ENCODE measurements around the gene PRPF31. TPM values are rescaled to one million over a fixed set of nuclear protein-coding genes. Genes with fewer than 3 reads are reported as not detected.

PRPF31 gene
- total RNA-seq, 1 experiment from 2014 or later, result 109 TPM

DNA sequence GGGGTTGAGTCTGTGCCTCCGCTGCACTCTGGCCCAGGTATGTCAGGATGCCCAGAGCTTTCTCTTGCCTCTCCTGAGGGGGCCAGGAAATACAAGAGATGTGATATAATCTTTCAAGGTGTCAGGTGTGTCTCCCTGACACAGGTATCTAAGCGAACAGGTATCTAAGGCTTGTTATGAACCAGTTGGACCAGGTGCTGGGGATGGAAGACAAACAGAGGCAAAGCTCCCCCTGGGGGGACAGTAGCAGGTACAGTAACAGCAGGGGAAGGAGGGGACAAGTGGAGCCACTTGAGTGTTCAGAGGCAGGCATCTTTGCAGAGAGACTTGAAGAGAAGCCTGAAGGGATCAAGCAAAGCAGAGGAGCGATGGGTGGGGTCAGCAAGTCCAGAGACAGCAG lies 41.4 kb downstream of the PRPF31 start:
- TF ChIP-seq EZH2 (IDR thresholded peaks at IDR 0.05; ENCODE audit: low read depth), result no peak
- TF ChIP-seq, protein P1, sequence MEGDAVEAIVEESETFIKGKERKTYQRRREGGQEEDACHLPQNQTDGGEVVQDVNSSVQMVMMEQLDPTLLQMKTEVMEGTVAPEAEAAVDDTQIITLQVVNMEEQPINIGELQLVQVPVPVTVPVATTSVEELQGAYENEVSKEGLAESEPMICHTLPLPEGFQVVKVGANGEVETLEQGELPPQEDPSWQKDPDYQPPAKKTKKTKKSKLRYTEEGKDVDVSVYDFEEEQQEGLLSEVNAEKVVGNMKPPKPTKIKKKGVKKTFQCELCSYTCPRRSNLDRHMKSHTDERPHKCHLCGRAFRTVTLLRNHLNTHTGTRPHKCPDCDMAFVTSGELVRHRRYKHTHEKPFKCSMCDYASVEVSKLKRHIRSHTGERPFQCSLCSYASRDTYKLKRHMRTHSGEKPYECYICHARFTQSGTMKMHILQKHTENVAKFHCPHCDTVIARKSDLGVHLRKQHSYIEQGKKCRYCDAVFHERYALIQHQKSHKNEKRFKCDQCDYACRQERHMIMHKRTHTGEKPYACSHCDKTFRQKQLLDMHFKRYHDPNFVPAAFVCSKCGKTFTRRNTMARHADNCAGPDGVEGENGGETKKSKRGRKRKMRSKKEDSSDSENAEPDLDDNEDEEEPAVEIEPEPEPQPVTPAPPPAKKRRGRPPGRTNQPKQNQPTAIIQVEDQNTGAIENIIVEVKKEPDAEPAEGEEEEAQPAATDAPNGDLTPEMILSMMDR (conservative IDR thresholded peaks at IDR 0.05), result no peak; the same call in 1 of the 2 replicates
- H3K4me2 ChIP-seq, result no peak overlapping the region
- ChIA-PET POLR2A (ENCODE audit: unreplicated experiment) (no interaction called here), CTCF (no interaction called here)
- no peaks in the 10 kb centered on the region for H3K27me3 ChIP-seq (ENCODE audit: insufficient read depth, low read depth)
- BruUV-seq (replicated peaks), result no TSS peak
- intact Hi-C loops (cut with micrococcal nuclease; ENCODE audit: unreplicated experiment), result no loop called here
- no peaks in the 10 kb centered on the region for H3K9me3 ChIP-seq (ENCODE audit: insufficient read depth, low read depth)
- H4K20me1 ChIP-seq (ENCODE audit: insufficient read depth), result peaks cover 32% of the 10 kb centered on the region
- peaks cover 14% of the 10 kb centered on the region for H3K79me2 ChIP-seq (ENCODE audit: low read depth)
- no peaks in the 10 kb centered on the region for H3K9me2 ChIP-seq (ENCODE audit: insufficient read depth)
- H3F3A ChIP-seq (ENCODE audit: insufficient read depth, low read depth), result peaks cover 72% of the 10 kb centered on the region
- H3K4me1 ChIP-seq (replicated peaks; ENCODE audit: insufficient read depth), result peaks cover 26% of the 10 kb centered on the region
- peak in 1 of 2 experiments; percentile 73 for DNase-seq
- no peak overlapping the region for H3K27ac ChIP-seq
- no peak overlapping the region for H3K4me3 ChIP-seq
- 0 out of 2 replicates have a peak, but pooled peaks cover 8% of the 10 kb centered on the region for H3K36me3 ChIP-seq (ENCODE audit: low read depth)
- no peak overlapping the region for H2AFZ ChIP-seq

GRCh38 chr19:54158812-54159351 lies 43.3 kb downstream of the PRPF31 start:
- Histone ChIP-seq H3K36me3 (ENCODE audit: low read depth) (0 out of 2 replicates have a peak, but pooled peaks cover 8% of the 10 kb centered on the region), H3K4me2 (peak overlapping the region; percentile 87), H2AFZ (peak overlapping the region; percentile 76), H3F3A (ENCODE audit: insufficient read depth, low read depth) (peaks cover 61% of the 10 kb centered on the region), H3K9me3 (ENCODE audit: insufficient read depth, low read depth) (no peaks in the 10 kb centered on the region), H3K4me1 (replicated peaks; ENCODE audit: insufficient read depth) (peaks cover 33% of the 10 kb centered on the region), H3K79me2 (ENCODE audit: low read depth) (peaks cover 14% of the 10 kb centered on the region), H3K4me3 (peak overlapping the region; percentile 66), H4K20me1 (ENCODE audit: insufficient read depth) (peaks cover 19% of the 10 kb centered on the region), H3K27ac (peak overlapping the region; percentile 57), H3K9me2 (ENCODE audit: insufficient read depth) (no peaks in the 10 kb centered on the region), H3K27me3 (ENCODE audit: insufficient read depth, low read depth) (no peaks in the 10 kb centered on the region)
- intact Hi-C loops (cut with micrococcal nuclease; ENCODE audit: unreplicated experiment), result loop anchor here (1.0 to 2.0 kb wide), 3 partner anchors 22 to 292 kb away; partner anchors contain the start of genes CNOT3 and MYADM
- DNase-seq, result peak in 1 of 2 experiments; percentile 32
- ChIA-PET CTCF (no interaction called here), POLR2A (ENCODE audit: unreplicated experiment) (interaction anchor here (0.5 to 2.2 kb wide), 7 partner anchors 13 to 51 kb away, joined by 4 to 28 read pairs (median 5); partner anchors contain the start of genes CNOT3, MBOAT7, PRPF31 and TFPT)
- TF ChIP-seq, protein P1 (conservative IDR thresholded peaks at IDR 0.05), result no peak
- TF ChIP-seq EZH2 (IDR thresholded peaks at IDR 0.05; ENCODE audit: low read depth), result no peak
- TSS peak; percentile 33 for BruUV-seq (replicated peaks)

DNA sequence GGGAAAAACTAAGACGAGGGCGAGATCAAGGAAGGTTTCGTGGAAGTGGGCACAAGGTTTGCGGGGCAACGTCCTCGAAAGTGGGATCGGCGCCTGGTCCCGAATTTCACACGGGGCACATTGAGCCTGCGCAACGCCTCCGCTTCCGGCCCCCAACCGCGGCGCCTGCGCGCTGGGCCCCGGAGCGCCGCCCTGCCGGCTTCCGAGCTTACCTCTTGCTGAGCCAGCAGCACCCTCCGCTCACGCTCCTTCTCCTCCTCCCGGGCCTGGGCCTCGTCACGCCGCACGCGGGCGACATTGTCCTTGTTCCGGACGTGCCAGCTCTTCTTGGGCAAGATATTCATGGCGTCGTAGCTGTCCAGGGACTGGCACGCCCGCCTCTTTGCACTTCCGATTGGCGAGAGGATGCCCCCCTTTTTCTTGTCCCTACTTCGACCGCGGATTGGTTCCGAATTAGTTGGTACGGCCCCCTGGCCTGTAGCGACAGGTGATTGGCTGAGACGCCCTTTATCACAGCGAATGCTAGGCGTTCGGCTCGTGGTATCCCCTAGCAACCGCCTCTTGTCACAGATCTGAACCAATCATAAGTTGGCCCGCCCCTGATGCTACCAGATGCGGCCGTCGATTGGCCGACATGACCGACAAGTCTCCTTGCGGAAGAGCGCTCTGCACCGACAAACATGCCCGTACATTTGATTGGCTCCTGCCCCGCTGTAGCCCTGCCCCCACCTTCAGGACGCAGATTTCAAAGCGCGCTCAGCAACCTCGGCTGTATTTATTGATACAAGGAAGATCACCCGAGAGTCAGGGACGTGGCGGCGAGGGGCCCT lies 44.0 kb downstream of the PRPF31 start, which contains the start of gene LENG1:
Gene LENG1 (minus strand): TSS at position 370 of the 830 bp plus-strand sequence. CDS start 26 bp downstream, at position 344.
- Histone ChIP-seq H3K4me2 (peak within 1 kb of the TSS; percentile 91), H3K9me2 (ENCODE audit: insufficient read depth) (no peaks in the 10 kb centered on the region), H2AFZ (peak within 1 kb of the TSS; percentile 76), H3K9me3 (ENCODE audit: insufficient read depth, low read depth) (no peaks in the 10 kb centered on the region), H3K27me3 (ENCODE audit: insufficient read depth, low read depth) (no peaks in the 10 kb centered on the region), H3F3A (ENCODE audit: insufficient read depth, low read depth) (peaks cover 58% of the 10 kb centered on the region), H3K27ac (peak within 1 kb of the TSS; percentile 57), H3K36me3 (ENCODE audit: low read depth) (0 out of 2 replicates have a peak, but pooled peaks cover 3% of the 10 kb centered on the region), H3K79me2 (ENCODE audit: low read depth) (peaks cover 14% of the 10 kb centered on the region), H3K4me1 (replicated peaks; ENCODE audit: insufficient read depth) (peaks cover 33% of the 10 kb centered on the region), H3K4me3 (peak within 1 kb of the TSS; percentile 82), H4K20me1 (ENCODE audit: insufficient read depth) (peaks cover 12% of the 10 kb centered on the region)
- intact Hi-C loops (cut with micrococcal nuclease; ENCODE audit: unreplicated experiment), result loop anchor here (1.0 to 10.0 kb wide), 4 partner anchors 22 to 305 kb away; partner anchors contain the start of genes CNOT3, LENG9 and MYADM
- BruUV-seq (replicated peaks), result no TSS peak
- peak; percentile 100 for DNase-seq
- TF ChIP-seq, protein P1 (conservative IDR thresholded peaks at IDR 0.05), result peak; percentile 53; the same call in 1 of the 2 replicates
- no peak for TF ChIP-seq EZH2 (IDR thresholded peaks at IDR 0.05; ENCODE audit: low read depth)
- CTCF ChIA-PET, result no interaction called here
- POLR2A ChIA-PET (ENCODE audit: unreplicated experiment), result interaction anchor here (0.5 to 2.2 kb wide), 8 partner anchors 12 to 291 kb away, joined by 4 to 28 read pairs (median 6); partner anchors contain the start of genes CNOT3, PRPF31 and TFPT
